HepG2 (cell line): Measurements from ENCODE around the gene PKIG. TPM values are rescaled to one million over a fixed set of nuclear protein-coding genes. Genes with fewer than 3 reads are reported as not detected.

Source experiments
- ATAC-seq: fragments of 200-7000 bp; cut with Tn5 transposase; 3 replicates; pipeline ENCODE4 v1.9.1; 2020; ENCODE audit warnings: mild to moderate bottlenecking, moderate library complexity
- BruUV-seq: library from RNA; stranded (reverse); fragments of 400-500 nt; replicated peaks from 2 replicates; lab custom pipeline; 2021; lab: Mats Ljungman, UMichigan
- CTCF ChIA-PET: fragments of 300-600 bp; formaldehyde crosslinking; extraction: SDS; loops from one replicate; lab custom pipeline; 2021; ENCODE audit warnings: low total read pairs, inconsistent platforms, low intra/inter-chr PET ratio; lab: Yijun Ruan, JAX
- POLR2A ChIA-PET: fragments of 350-600 bp; sonication (Branson Sonifier 250); formaldehyde crosslinking; loops from one replicate; lab custom pipeline; 2020; ENCODE audit warnings: antibody characterized with exemption, inconsistent platforms; lab: Yijun Ruan, JAX
- DNase-seq: peaks from one replicate; pipeline ENCODE4 v3.0.0-alpha.2; 2015; ENCODE audit warnings: low spot score
- FAIRE-seq: peaks from 3 replicates; lab custom pipeline; 2011; peaks lifted over from hg19 to GRCh38; lab: Jason Lieb, UNC
- H2AFZ ChIP-seq: one replicate; pipeline ENCODE4 v1.6.1; 2011; ENCODE audit warnings: low read length, inconsistent platforms
- H3K27ac ChIP-seq: fragments of 300-600 bp; 3 replicates; pipeline ENCODE4 v1.8.0; 2011; ENCODE audit warnings: mixed run types, mild to moderate bottlenecking, mixed read lengths, low read length, inconsistent platforms; ENCODE audit not compliant: insufficient read depth; ENCODE audit errors: extremely low read length
- H3K27me3 ChIP-seq, 2 experiments: fragments of 200-600 bp in 1 of 2; 2 replicates in 1 of 2; 3 replicates in 1 of 2; pipeline versions ENCODE4 v1.6.0 to v1.8.0; 2011; ENCODE audit warnings: low read length in 2 of 2, mild to moderate bottlenecking in 2 of 2, moderate library complexity in 2 of 2, inconsistent platforms in 1 of 2; ENCODE audit not compliant: insufficient read depth in 2 of 2, control insufficient read depth in 1 of 2
- H3K36me3 ChIP-seq, 2 experiments: fragments of 200-600 bp in 1 of 2; replicated peaks in 1 of 2; 2 replicates in 1 of 2; 3 replicates in 1 of 2; pipeline versions ENCODE4 v1.5.1 to v1.8.0; 2011; ENCODE audit warnings: low read length in 2 of 2, inconsistent platforms in 1 of 2; ENCODE audit not compliant: insufficient read depth in 2 of 2, control insufficient read depth in 1 of 2
- H3K4me1 ChIP-seq: 2 replicates; pipeline ENCODE4 v1.5.1; 2012; ENCODE audit warnings: low read length, inconsistent platforms; ENCODE audit not compliant: insufficient read depth
- H3K4me2 ChIP-seq: 2 replicates; pipeline ENCODE4 v1.6.0; 2011; ENCODE audit warnings: low read depth, low read length, inconsistent platforms
- H3K4me3 ChIP-seq, 3 experiments: fragments of 200-600 bp in 1 of 3; sonication (generic), shearing (Covaris generic) in 1 of 3; replicated peaks in 1 of 3; 2 replicates each; pipeline ENCODE4 v1.5.1; 2011 to 2016; ENCODE audit warnings: low read length in 3 of 3, inconsistent platforms in 2 of 3, low read depth in 2 of 3, mild to moderate bottlenecking in 2 of 3, control low read depth in 1 of 3, mixed read lengths in 1 of 3; ENCODE audit not compliant: insufficient read depth in 1 of 3
- H3K79me2 ChIP-seq: one replicate; pipeline ENCODE4 v1.6.1; 2011; ENCODE audit warnings: low read length, inconsistent platforms; ENCODE audit not compliant: insufficient read depth
- H3K9ac ChIP-seq: 2 replicates; pipeline ENCODE4 v1.6.0; 2011; ENCODE audit warnings: mild to moderate bottlenecking, low read depth, low read length, inconsistent platforms; ENCODE audit not compliant: insufficient read depth
- H3K9me3 ChIP-seq: 2 replicates; pipeline ENCODE4 v1.5.1; 2012; ENCODE audit warnings: mild to moderate bottlenecking, low read length
- H4K20me1 ChIP-seq: 2 replicates; pipeline ENCODE4 v1.6.0; 2011; ENCODE audit warnings: inconsistent platforms, mild to moderate bottlenecking, low read length, moderate library complexity; ENCODE audit not compliant: insufficient read depth
- FOXA1 ChIP-seq, 2 experiments: fragments of 450-650 bp in 1 of 2; sonication (generic) in 1 of 2; formaldehyde crosslinking in 1 of 2; IDR thresholded peaks; 2 replicates each; pipeline versions ENCODE4 v1.4.0 to v1.6.1; 2016 to 2020; ENCODE audit warnings: missing genetic modification reagents in 1 of 2
- HDAC1 ChIP-seq: sonication (generic); formaldehyde crosslinking; IDR thresholded peaks from 2 replicates; pipeline ENCODE4 v1.5.1; 2020; ENCODE audit warnings: mild to moderate bottlenecking, missing genetic modification reagents
- LCORL ChIP-seq, 2 experiments: fragments of 450-650 bp in 1 of 2; sonication (generic) in 1 of 2; formaldehyde crosslinking in 1 of 2; IDR thresholded peaks; 2 replicates each; pipeline versions ENCODE4 v1.5.0 to v1.6.1; 2017 to 2020; ENCODE audit warnings: antibody characterized with exemption in 1 of 2, missing genetic modification reagents in 1 of 2
- MYNN ChIP-seq: sonication (generic); formaldehyde crosslinking; IDR thresholded peaks from 2 replicates; pipeline ENCODE4 v1.4.0; 2020; ENCODE audit warnings: mild to moderate bottlenecking, low read depth, missing genetic modification reagents
- NFE2 ChIP-seq: sonication (generic); formaldehyde crosslinking; IDR thresholded peaks from 2 replicates; pipeline ENCODE4 v1.4.0; 2020; ENCODE audit warnings: missing genetic modification reagents
- NKX3-1 ChIP-seq: sonication (generic); formaldehyde crosslinking; IDR thresholded peaks from 2 replicates; pipeline ENCODE4 v1.5.0; 2020; ENCODE audit warnings: missing genetic modification reagents
- REXO4 ChIP-seq: sonication (generic); formaldehyde crosslinking; IDR thresholded peaks from 2 replicates; pipeline ENCODE4 v1.8.0; 2022; ENCODE audit warnings: missing genetic modification reagents, mild to moderate bottlenecking, borderline replicate concordance
- ZBTB10 ChIP-seq: sonication (generic); formaldehyde crosslinking; IDR thresholded peaks from 2 replicates; pipeline ENCODE4 v1.4.0; 2020; ENCODE audit warnings: missing genetic modification reagents, borderline replicate concordance
- ZC3H13 ChIP-seq: sonication (generic); formaldehyde crosslinking; IDR thresholded peaks from 2 replicates; pipeline ENCODE4 v1.8.1; 2023; ENCODE audit warnings: mild to moderate bottlenecking, missing genetic modification reagents, moderate library complexity
- ZNF605 ChIP-seq: sonication (generic); formaldehyde crosslinking; IDR thresholded peaks from 2 replicates; pipeline ENCODE4 v1.8.0; 2022; ENCODE audit warnings: mild to moderate bottlenecking, missing genetic modification reagents
- ZNF772 ChIP-seq: sonication (generic); formaldehyde crosslinking; IDR thresholded peaks from 2 replicates; pipeline ENCODE4 v1.5.0; 2020; ENCODE audit warnings: mild to moderate bottlenecking, missing genetic modification reagents
- ZSCAN30 ChIP-seq: sonication (generic); formaldehyde crosslinking; IDR thresholded peaks from 2 replicates; pipeline ENCODE4 v1.5.0; 2020; ENCODE audit warnings: mild to moderate bottlenecking, missing genetic modification reagents
- ZZZ3 ChIP-seq: sonication (generic); formaldehyde crosslinking; IDR thresholded peaks from 2 replicates; pipeline ENCODE4 v1.4.0; 2020; ENCODE audit warnings: missing genetic modification reagents, mild to moderate bottlenecking, borderline replicate concordance
- WGBS: methylation state at CpG from one replicate; pipeline ENCODE4 v1.1.6; 2017; ENCODE audit warnings: low lambda C conversion rate; 5-methylcytosine and 5-hydroxymethylcytosine counted together
- in situ Hi-C: cut with HindIII; loops from 2 replicates; pipeline ENCODE4 v1.10.0; 2017; ENCODE audit warnings: low pct_unique_long_range_greater_than_20kb; ENCODE audit not compliant: extremely low pct_ligation_motif_present
- intact Hi-C: fragments of 100-400 bp; cut with micrococcal nuclease; formaldehyde crosslinking; loops from one replicate; pipeline ENCODE4 v1.10.0; 2022; ENCODE audit not compliant: unreplicated experiment
- polyA plus RNA-seq, 8 experiments: library from polyadenylated mRNA; depleted of rRNA in 3 of 8; stranded (reverse) in 7 of 8; unstranded in 1 of 8; fragments of >200 nt; fragmentation: Illumina TruSeq in 4 of 8; extraction: Trizol in 4 of 8; gene quantifications; 2 replicates each; pipeline versions ENCODE4 v1.2.1 to v1.2.3, GENCODE V29; 2011 to 2016; ENCODE audit warnings: low read depth in 4 of 8, missing spikeins in 1 of 8, mixed read lengths in 1 of 8; ENCODE audit not compliant: insufficient read depth in 1 of 8
- total RNA-seq, 5 experiments: library from RNA; depleted of rRNA; stranded (reverse); fragments of >200 nt; fragmentation: Illumina TruSeq; extraction: Trizol; gene quantifications; 2 replicates each; pipeline ENCODE4 v1.2.3, GENCODE V29; 2016; ENCODE audit warnings: low read depth in 1 of 5

Gene PKIG
- total and polyA plus RNA-seq, 2 of the 13 experiments (the other 11 are each of a cell fraction or from before 2014, with no cell fraction given): 30.8 to 44.5 TPM

- Histone ChIP-seq H3K9ac (no peak overlapping the region), H3K4me1 (peaks cover 52% of the 10 kb centered on the region), H2AFZ (no peak overlapping the region), H3K9me3 (no peaks in the 10 kb centered on the region), H3K27ac (no peak overlapping the region), H3K79me2 (peaks cover 26% of the 10 kb centered on the region), H3K4me2 (peak overlapping the region; percentile 98; the same call in 1 of the 2 replicates), H4K20me1 (no peaks in the 10 kb centered on the region), H3K4me3 (no peak overlapping the region), H3K27me3 (no peaks in the 10 kb centered on the region; a peak in 1 of 5 replicates), H3K36me3 (no peaks in the 10 kb centered on the region)
- TF ChIP-seq ZC3H13 (CRISPR knock-in tag) (no peak), NFE2 (CRISPR knock-in tag) (no peak), ZNF772 (CRISPR knock-in tag) (no peak), NKX3-1 (CRISPR knock-in tag) (no peak), HDAC1 (0 out of 2 replicates have a peak, but pooled peaks have one; percentile 5), LCORL (IDR thresholded peaks at IDR 0.05) (peak; percentile 82), LCORL (CRISPR knock-in tag; IDR thresholded peaks at IDR 0.05) (no peak), ZZZ3 (CRISPR knock-in tag) (no peak), ZSCAN30 (CRISPR knock-in tag) (no peak), FOXA1 (IDR thresholded peaks at IDR 0.05) (no peak), FOXA1 (CRISPR knock-in tag; IDR thresholded peaks at IDR 0.05) (no peak)
- POLR2A ChIA-PET: interaction anchor here (3.2 kb wide), 1 partner anchor 12 kb away, joined by 24 read pairs; the partner anchor contains the start of gene SERINC3
- CTCF ChIA-PET: no interaction called here
- 92% methylated on average over 4 of the region's 4 CpGs for WGBS
- BruUV-seq: no TSS peak
- DNase-seq: no peak
- in situ Hi-C loops: no loop called here
- intact Hi-C loops: no loop called here
- FAIRE-seq: no peak
- no peak for ATAC-seq
These were observed 48.5 kb upstream of the PKIG start for GRCh38 chr20:44533928-44534327.

GRCh38 chr20:44536175-44536574 is 46.2 kb upstream of the PKIG start:
- ATAC-seq (no peak), FAIRE-seq (no peak), DNase-seq (no peak)
- H3K36me3 ChIP-seq: no peaks in the 10 kb centered on the region
- 97% methylated on average over 3 of the region's 3 CpGs for WGBS
- no peaks in the 10 kb centered on the region; a peak in 1 of 5 replicates for H3K27me3 ChIP-seq
- no peaks in the 10 kb centered on the region for H3K9me3 ChIP-seq
- no TSS peak for BruUV-seq
- in situ Hi-C loops: no loop called here
- no peak overlapping the region for H2AFZ ChIP-seq
- H3K79me2 ChIP-seq: peaks cover 26% of the 10 kb centered on the region
- H3K4me1 ChIP-seq: peaks cover 31% of the 10 kb centered on the region
- no peak overlapping the region for H3K4me2 ChIP-seq
- intact Hi-C loops: no loop called here
- H3K27ac ChIP-seq: peak overlapping the region; percentile 10
- no peak overlapping the region for H3K4me3 ChIP-seq
- ChIA-PET CTCF (no interaction called here), POLR2A (no interaction called here)
- H4K20me1 ChIP-seq: no peaks in the 10 kb centered on the region
- H3K9ac ChIP-seq: no peak overlapping the region
- TF ChIP-seq REXO4 (CRISPR knock-in tag): no peak
- TF ChIP-seq ZBTB10: no peak
- TF ChIP-seq MYNN: no peak
- no peak for TF ChIP-seq ZNF605
